ENCODE measurements around the gene LMO2. TPM values are rescaled to one million over a fixed set of nuclear protein-coding genes. Genes with fewer than 3 reads are reported as not detected.

LMO2 gene
- total RNA-seq, 2 experiments from 2014 or later: not detected

DNA sequence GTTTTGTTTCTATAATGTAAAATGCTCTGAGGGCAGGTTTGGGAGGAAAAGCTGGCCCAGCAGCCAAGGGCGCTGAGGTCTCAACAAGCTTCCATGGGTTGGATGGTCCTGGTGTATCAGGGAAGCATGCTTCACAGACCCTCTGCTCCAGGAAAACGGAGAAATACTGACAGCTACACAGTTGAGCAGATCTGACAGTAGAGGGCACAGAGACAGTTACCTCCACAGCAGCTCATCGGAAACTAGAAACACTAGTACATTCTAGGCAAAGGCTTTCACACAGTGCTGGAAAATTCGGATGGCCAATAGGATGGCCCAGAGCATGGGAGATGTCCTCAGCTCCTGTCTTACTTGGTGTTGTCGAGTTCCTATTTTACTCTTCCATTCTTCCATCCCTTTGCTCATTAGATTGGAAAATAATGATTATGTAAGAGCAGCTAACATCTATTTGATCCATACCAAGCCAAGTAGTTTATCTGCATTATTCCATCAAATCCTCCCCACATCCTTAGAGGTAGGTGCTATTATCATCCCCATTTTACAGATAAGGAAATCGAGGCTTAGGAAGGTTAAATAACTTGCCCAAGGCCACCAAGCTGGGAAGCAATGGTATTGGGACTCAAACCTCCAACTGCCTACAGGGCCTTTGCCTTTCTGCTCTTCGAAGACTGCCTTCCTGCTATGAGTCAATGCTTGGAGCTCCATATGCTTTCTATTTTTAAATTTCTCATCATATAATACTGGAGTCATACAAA lies 28.3 kb downstream of the LMO2 start:
- no peak overlapping the region for H3K27ac Mint-ChIP-seq
- intact Hi-C loops (cut with micrococcal nuclease): no loop called here
- no peaks in the 10 kb centered on the region for H3K36me3 Mint-ChIP-seq
- no peak for DNase-seq
- no peaks in the 10 kb centered on the region for H3K4me1 Mint-ChIP-seq (ENCODE audit: low read depth)
- POLR2A ChIA-PET: no interaction called here
- H3K4me3 Mint-ChIP-seq: no peak overlapping the region
- H3K27me3 Mint-ChIP-seq: peaks cover 61% of the 10 kb centered on the region
- CTCF ChIA-PET: interaction anchor here (0.8 to 1.8 kb wide), 3 partner anchors 98 to 124 kb away, joined by 3 to 10 read pairs (median 9); no protein-coding TSS in a partner anchor
- H3K9me3 Mint-ChIP-seq: no peaks in the 10 kb centered on the region

DNA sequence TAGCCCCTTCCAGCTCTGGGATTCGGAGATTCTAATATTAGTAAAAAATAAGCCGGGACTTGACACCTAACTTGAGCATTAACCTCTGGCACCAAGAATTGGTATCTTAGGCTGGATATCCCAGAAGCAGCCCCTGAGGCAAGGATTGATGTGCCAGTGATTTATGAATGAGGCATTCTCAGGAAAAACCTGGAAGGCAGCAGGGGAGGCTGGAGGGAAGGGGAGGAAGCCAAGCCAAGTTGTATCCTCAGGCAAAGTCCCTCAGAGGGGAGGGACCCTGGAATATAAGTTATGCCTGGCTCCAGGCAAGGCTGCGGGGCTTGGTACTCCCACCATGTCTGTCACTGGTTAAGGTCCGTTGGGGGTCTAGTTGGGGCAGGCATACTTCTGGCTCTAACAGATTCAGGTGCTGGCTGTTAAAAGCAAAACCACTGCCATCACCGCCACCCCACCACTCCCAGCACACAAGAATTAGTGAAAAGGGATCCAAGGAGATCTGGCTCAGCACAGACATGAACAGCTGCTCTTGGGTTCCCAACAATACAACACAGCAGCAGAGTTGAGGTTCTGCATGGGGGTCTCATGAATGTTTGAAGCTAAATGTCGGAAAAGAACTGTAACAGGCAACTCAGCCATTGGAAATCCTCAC lies 29.8 kb downstream of the LMO2 start:
- DNase-seq: no peak
- CTCF ChIA-PET: interaction anchor here (2.9 kb wide), 1 partner anchor 126 kb away, joined by 19 read pairs; no protein-coding TSS in a partner anchor
- peaks cover 50% of the 10 kb centered on the region for H3K27me3 Mint-ChIP-seq
- intact Hi-C loops (cut with micrococcal nuclease): no loop called here
- no peak overlapping the region for H3K27ac Mint-ChIP-seq
- no peak overlapping the region for H3K4me3 Mint-ChIP-seq
- H3K9me3 Mint-ChIP-seq: no peaks in the 10 kb centered on the region
- H3K4me1 Mint-ChIP-seq (ENCODE audit: low read depth): no peaks in the 10 kb centered on the region
- no peaks in the 10 kb centered on the region for H3K36me3 Mint-ChIP-seq
- POLR2A ChIA-PET: no interaction called here

GRCh38 chr11:33861386-33861785 lies 30.5 kb downstream of the LMO2 start:
- CTCF ChIA-PET: interaction anchor here (2.5 to 2.9 kb wide), 2 partner anchors 110 to 127 kb away, joined by 8 to 19 read pairs; no protein-coding TSS in a partner anchor
- POLR2A ChIA-PET: no interaction called here
- H3K9me3 Mint-ChIP-seq: no peaks in the 10 kb centered on the region
- DNase-seq: no peak
- H3K27ac Mint-ChIP-seq: no peak overlapping the region
- intact Hi-C loops (cut with micrococcal nuclease): no loop called here
- peaks cover 49% of the 10 kb centered on the region for H3K27me3 Mint-ChIP-seq
- no peaks in the 10 kb centered on the region for H3K4me1 Mint-ChIP-seq (ENCODE audit: low read depth)
- H3K36me3 Mint-ChIP-seq: no peaks in the 10 kb centered on the region
- no peak overlapping the region for H3K4me3 Mint-ChIP-seq

DNA sequence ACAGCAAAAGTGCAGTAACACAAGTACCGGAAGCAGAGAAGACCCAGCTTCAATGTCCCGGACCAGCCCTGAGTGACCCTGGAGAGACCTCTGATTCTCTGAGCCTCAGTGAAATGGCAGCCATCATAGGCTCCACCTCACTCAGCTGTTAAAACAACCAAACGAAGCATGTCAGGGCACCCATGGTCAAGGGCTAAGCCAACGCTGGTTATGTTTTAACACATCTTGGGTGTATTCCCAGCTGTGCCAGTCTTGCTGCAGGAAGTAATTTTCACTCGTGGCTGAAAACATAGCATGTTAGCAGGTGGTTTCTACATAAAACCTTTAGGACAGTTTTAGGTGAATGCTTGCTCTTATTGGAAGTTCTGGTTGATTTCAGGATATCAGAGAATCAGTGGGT lies 30.9 kb downstream of the LMO2 start:
- ChIA-PET CTCF (interaction anchor here (2.5 to 2.9 kb wide), 2 partner anchors 110 to 127 kb away, joined by 8 to 19 read pairs; no protein-coding TSS in a partner anchor), POLR2A (no interaction called here)
- Mint-ChIP-seq H3K27me3 (peaks cover 46% of the 10 kb centered on the region), H3K4me1 (ENCODE audit: low read depth) (no peaks in the 10 kb centered on the region), H3K4me3 (no peak overlapping the region), H3K36me3 (no peaks in the 10 kb centered on the region), H3K9me3 (no peaks in the 10 kb centered on the region), H3K27ac (no peak overlapping the region)
- no peak for DNase-seq
- intact Hi-C loops (cut with micrococcal nuclease): no loop called here

DNA sequence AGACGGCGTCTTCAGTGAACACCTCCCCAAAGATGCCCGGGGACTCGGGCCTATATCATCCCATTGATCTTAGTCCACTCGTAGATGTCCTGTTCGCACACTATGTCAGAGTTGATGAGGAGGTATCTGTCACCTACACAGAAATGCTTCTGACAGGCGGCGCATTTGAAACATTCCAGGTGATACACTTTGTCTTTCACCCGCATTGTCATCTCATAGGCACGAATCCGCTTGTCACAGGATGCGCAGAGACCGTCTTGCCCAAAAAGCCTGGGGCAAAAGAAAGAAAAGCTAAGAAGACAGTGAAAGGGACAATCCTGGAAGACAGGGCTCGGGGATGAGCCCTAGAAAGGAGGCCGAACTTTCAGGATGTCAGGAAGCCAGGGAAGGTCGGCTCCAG lies 32.6 kb downstream of the LMO2 start:
- no peak for DNase-seq
- intact Hi-C loops (cut with micrococcal nuclease): loop anchor here (2.0 kb wide), 1 partner anchor 111 kb away; no protein-coding TSS in a partner anchor
- ChIA-PET CTCF (interaction anchor here (1.1 to 2.9 kb wide), 4 partner anchors 112 to 138 kb away, joined by 3 to 19 read pairs (median 9); no protein-coding TSS in a partner anchor), POLR2A (interaction anchor here (0.5 kb wide), 1 partner anchor 203 kb away, joined by 3 read pairs; no protein-coding TSS in a partner anchor)
- H3K27ac Mint-ChIP-seq: no peak overlapping the region
- no peaks in the 10 kb centered on the region for H3K4me1 Mint-ChIP-seq (ENCODE audit: low read depth)
- peaks cover 41% of the 10 kb centered on the region for H3K27me3 Mint-ChIP-seq
- no peaks in the 10 kb centered on the region for H3K36me3 Mint-ChIP-seq
- no peaks in the 10 kb centered on the region for H3K9me3 Mint-ChIP-seq
- no peak overlapping the region for H3K4me3 Mint-ChIP-seq

DNA sequence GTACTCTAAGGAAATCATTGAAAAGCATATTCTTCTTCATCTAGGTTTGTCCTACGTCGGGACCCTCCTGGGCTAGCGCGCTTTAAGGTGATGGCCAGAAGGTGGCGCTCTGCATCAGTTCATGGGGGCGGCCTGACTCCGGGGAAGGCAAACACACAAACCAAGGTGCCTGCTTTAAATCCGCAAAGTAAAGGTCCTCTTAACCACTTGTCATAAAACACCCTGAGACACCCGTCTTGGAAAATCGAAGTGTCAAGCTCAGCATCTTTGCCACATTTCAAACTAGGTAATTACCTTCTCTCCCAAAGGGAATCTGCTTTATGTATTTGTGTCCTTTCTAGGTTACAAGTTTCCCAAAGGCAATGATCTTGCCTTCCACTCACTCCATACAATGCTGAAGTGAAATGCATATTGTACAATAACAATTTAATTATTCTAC lies 33.9 kb downstream of the LMO2 start:
- Mint-ChIP-seq H3K27ac (no peak overlapping the region), H3K27me3 (peaks cover 37% of the 10 kb centered on the region), H3K36me3 (no peaks in the 10 kb centered on the region), H3K4me1 (ENCODE audit: low read depth) (no peaks in the 10 kb centered on the region), H3K9me3 (no peaks in the 10 kb centered on the region), H3K4me3 (no peak overlapping the region)
- peak; percentile 81 for DNase-seq
- intact Hi-C loops (cut with micrococcal nuclease): loop anchor here (1.0 to 2.0 kb wide), 3 partner anchors 113 to 501 kb away; no protein-coding TSS in a partner anchor
- ChIA-PET POLR2A (no interaction called here), CTCF (interaction anchor here (0.6 to 5.1 kb wide), 25 partner anchors 9 to 317 kb away, joined by 3 to 52 read pairs (median 5); no protein-coding TSS in a partner anchor)

DNA sequence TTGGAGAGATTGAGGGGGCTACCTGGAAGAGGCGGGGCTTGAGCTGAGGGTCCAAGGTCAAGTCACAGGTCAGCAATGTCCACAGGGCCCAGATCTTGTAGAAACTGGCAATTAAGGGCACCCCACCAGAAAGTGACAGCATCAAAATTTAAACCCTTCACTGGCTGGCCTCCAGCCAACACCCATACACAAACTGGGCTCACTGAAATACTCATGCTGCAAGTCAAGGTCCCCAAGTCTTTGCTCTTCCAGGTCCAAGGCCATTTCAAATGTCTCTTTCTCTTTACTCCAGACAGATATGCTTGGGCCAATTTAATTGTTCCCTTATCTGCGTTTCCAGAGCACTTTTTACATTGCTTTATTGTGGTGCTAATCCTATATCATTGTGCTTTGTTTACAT lies 36.4 kb downstream of the LMO2 start:
- Mint-ChIP-seq H3K27me3 (peaks cover 26% of the 10 kb centered on the region), H3K9me3 (no peaks in the 10 kb centered on the region), H3K27ac (no peak overlapping the region), H3K4me1 (ENCODE audit: low read depth) (no peaks in the 10 kb centered on the region), H3K4me3 (no peak overlapping the region), H3K36me3 (no peaks in the 10 kb centered on the region)
- intact Hi-C loops (cut with micrococcal nuclease): no loop called here
- ChIA-PET CTCF (interaction anchor here (3.8 to 5.1 kb wide), 2 partner anchors 115 to 133 kb away, joined by 27 to 52 read pairs; no protein-coding TSS in a partner anchor), POLR2A (no interaction called here)
- no peak for DNase-seq

- no peaks in the 10 kb centered on the region for H3K4me1 Mint-ChIP-seq (ENCODE audit: low read depth)
Observed at GRCh38 chr11:33848717-33849390, 43.0 kb downstream of the LMO2 start.

GRCh38 chr11:33847251-33847650 lies 44.6 kb downstream of the LMO2 start:
- H3K27me3 Mint-ChIP-seq: peaks cover 35% of the 10 kb centered on the region
- no peak for DNase-seq
- no peak overlapping the region for H3K27ac Mint-ChIP-seq
- CTCF ChIA-PET: interaction anchor here (2.4 kb wide), 1 partner anchor 11 kb away, joined by 5 read pairs; no protein-coding TSS in a partner anchor
- no peaks in the 10 kb centered on the region for H3K36me3 Mint-ChIP-seq
- H3K9me3 Mint-ChIP-seq: no peaks in the 10 kb centered on the region
- intact Hi-C loops (cut with micrococcal nuclease): no loop called here
- no peaks in the 10 kb centered on the region for H3K4me1 Mint-ChIP-seq (ENCODE audit: low read depth)
- POLR2A ChIA-PET: no interaction called here
- no peak overlapping the region for H3K4me3 Mint-ChIP-seq

More at GRCh38 chr11:33848717-33849390, 43.0 kb downstream of the LMO2 start:
- H3K36me3 Mint-ChIP-seq: no peaks in the 10 kb centered on the region
- H3K4me3 Mint-ChIP-seq: no peak overlapping the region
- no peak overlapping the region for H3K27ac Mint-ChIP-seq
- DNase-seq: no peak
- intact Hi-C loops (cut with micrococcal nuclease): no loop called here
- POLR2A ChIA-PET: no interaction called here
- H3K9me3 Mint-ChIP-seq: no peaks in the 10 kb centered on the region
- CTCF ChIA-PET: interaction anchor here (0.9 to 1.6 kb wide), 3 partner anchors 8 to 139 kb away, joined by 3 to 4 read pairs (median 4); no protein-coding TSS in a partner anchor
- H3K27me3 Mint-ChIP-seq: peaks cover 30% of the 10 kb centered on the region

DNA sequence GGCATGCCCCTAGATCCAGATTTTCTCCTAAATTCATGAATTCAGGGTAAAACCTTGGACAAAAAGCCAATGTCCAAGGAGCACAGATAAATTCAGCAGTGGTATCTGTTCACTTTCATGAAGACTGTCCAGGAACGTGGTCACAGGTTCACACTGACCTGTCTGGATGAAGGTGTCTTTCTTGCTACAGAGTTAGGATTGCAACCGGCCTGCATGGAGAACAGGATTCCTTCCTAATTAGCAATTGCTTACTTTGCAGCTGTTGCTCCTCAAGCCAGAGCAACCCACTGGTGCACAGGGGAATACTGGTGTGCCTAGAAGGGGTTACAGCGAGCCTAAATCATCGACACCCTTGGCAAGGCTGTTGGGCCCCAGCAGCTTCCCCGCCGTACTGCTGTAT lies 47.6 kb downstream of the LMO2 start:
- intact Hi-C loops (cut with micrococcal nuclease): no loop called here
- Mint-ChIP-seq H3K27me3 (peaks cover 42% of the 10 kb centered on the region), H3K4me1 (ENCODE audit: low read depth) (no peaks in the 10 kb centered on the region), H3K36me3 (no peaks in the 10 kb centered on the region), H3K4me3 (no peak overlapping the region), H3K9me3 (no peaks in the 10 kb centered on the region), H3K27ac (no peak overlapping the region)
- no peak for DNase-seq
- CTCF ChIA-PET: interaction anchor here (0.6 kb wide), 1 partner anchor 37 kb away, joined by 3 read pairs; no protein-coding TSS in a partner anchor
- POLR2A ChIA-PET: no interaction called here

- no peaks in the 10 kb centered on the region for H3K36me3 Mint-ChIP-seq
- H3K4me3 Mint-ChIP-seq: no peak overlapping the region
- H3K9me3 Mint-ChIP-seq: no peaks in the 10 kb centered on the region
- CTCF ChIA-PET: interaction anchor here (0.9 to 1.0 kb wide), 2 partner anchors 15 to 120 kb away, joined by 3 read pairs; no protein-coding TSS in a partner anchor
- DNase-seq: no peak
- H3K4me1 Mint-ChIP-seq (ENCODE audit: low read depth): no peaks in the 10 kb centered on the region
- H3K27ac Mint-ChIP-seq: no peak overlapping the region
- POLR2A ChIA-PET: no interaction called here
- intact Hi-C loops (cut with micrococcal nuclease): no loop called here
- peaks cover 39% of the 10 kb centered on the region for H3K27me3 Mint-ChIP-seq
Observed at GRCh38 chr11:33843018-33843417, 48.9 kb downstream of the LMO2 start.
